MM.1S (cell line): ENCODE measurements around the gene NPSR1.
"Not testable (repeated sequence)": the region's sequence is repeated elsewhere in the genome, so short reads cannot be mapped to it uniquely, and the experiment has no call there.

Experiments used
- EZH2 ChIP-seq: fragments of 300-600 bp; sonication (generic); optimal IDR thresholded peaks from 2 replicates; pipeline ENCODE3; 2017; ENCODE audit warnings: low read depth, mild to moderate bottlenecking, antibody characterized with exemption, low read length, mixed read lengths
- TF ChIP-seq, protein P1 (sequence below): fragments of 300-600 bp; sonication (generic); IDR thresholded peaks from 2 replicates; pipeline ENCODE4 v1.5.1; 2016; ENCODE audit warnings: antibody characterized with exemption, low read length, mixed read lengths

DNA sequence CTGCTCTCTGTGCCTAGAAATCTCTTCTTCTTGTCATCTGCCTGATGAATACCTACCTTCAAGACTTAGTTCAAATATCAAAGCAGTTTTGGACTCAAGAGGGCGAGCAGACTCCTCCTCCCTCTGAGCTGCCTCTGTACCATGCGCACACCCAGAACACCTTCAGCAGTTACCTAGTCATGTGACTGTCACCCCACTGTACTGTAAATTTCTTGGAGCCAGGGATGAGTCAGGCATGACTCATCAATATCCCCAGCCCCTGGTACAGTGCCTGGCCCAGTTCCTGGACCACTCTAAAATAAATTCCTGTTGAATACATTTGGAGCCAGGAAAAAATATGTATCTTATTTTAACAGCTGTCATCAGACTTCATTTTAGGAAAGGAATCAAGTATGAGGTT lies 212.0 kb downstream of the NPSR1 start:
- TF ChIP-seq, protein P1, sequence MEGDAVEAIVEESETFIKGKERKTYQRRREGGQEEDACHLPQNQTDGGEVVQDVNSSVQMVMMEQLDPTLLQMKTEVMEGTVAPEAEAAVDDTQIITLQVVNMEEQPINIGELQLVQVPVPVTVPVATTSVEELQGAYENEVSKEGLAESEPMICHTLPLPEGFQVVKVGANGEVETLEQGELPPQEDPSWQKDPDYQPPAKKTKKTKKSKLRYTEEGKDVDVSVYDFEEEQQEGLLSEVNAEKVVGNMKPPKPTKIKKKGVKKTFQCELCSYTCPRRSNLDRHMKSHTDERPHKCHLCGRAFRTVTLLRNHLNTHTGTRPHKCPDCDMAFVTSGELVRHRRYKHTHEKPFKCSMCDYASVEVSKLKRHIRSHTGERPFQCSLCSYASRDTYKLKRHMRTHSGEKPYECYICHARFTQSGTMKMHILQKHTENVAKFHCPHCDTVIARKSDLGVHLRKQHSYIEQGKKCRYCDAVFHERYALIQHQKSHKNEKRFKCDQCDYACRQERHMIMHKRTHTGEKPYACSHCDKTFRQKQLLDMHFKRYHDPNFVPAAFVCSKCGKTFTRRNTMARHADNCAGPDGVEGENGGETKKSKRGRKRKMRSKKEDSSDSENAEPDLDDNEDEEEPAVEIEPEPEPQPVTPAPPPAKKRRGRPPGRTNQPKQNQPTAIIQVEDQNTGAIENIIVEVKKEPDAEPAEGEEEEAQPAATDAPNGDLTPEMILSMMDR: not testable (repeated sequence)
- TF ChIP-seq EZH2: not testable (repeated sequence)
